Kidney tubule cell (primary cell): ENCODE results near the gene VDAC1.
A peak's percentile ranks its signal among the peaks of the same experiment; 100 is the strongest.
"Not testable (repeated sequence)": the region's sequence is repeated elsewhere in the genome, so short reads cannot be mapped to it uniquely, and the experiment has no call there.

Experiments used
- DNase-seq: peaks from one replicate; pipeline ENCODE4 v3.0.0-alpha.2; 2018; ENCODE audit warnings: low spot score

Gene VDAC1

GRCh38 chr5:133967698-133968203 is 37.0 kb downstream of the VDAC1 start:
- DNase-seq: peak; percentile 70

- peak; percentile 48 for DNase-seq
Observed at GRCh38 chr5:133967124-133967523, 37.7 kb downstream of the VDAC1 start.

GRCh38 chr5:133966090-133966489 is 38.7 kb downstream of the VDAC1 start:
- DNase-seq: no peak

- no peak for DNase-seq
Observed at GRCh38 chr5:133963493-133964128, 41.2 kb downstream of the VDAC1 start.

- DNase-seq: peak; percentile 57
Observed at GRCh38 chr5:133962801-133963476, 41.8 kb downstream of the VDAC1 start.

- no peak for DNase-seq
Observed at GRCh38 chr5:133962131-133962530, 42.6 kb downstream of the VDAC1 start.

GRCh38 chr5:133959643-133960042 is 45.1 kb downstream of the VDAC1 start:
- no peak for DNase-seq

- no peak for DNase-seq
Observed at GRCh38 chr5:133957591-133957990, 47.2 kb downstream of the VDAC1 start.

GRCh38 chr5:133957080-133957479 is 47.7 kb downstream of the VDAC1 start:
- DNase-seq: no peak

- not testable (repeated sequence) for DNase-seq
Observed at GRCh38 chr5:133956196-133956595, 48.6 kb downstream of the VDAC1 start.

- DNase-seq: peak; percentile 49
Observed at GRCh38 chr5:133953568-133954145, 51.1 kb downstream of the VDAC1 start.

- peak; percentile 81 for DNase-seq
Observed at GRCh38 chr5:133952729-133953567, 51.8 kb downstream of the VDAC1 start.

- DNase-seq: no peak
Observed at GRCh38 chr5:133950821-133951612, 53.8 kb downstream of the VDAC1 start.

GRCh38 chr5:133948721-133949120 is 56.1 kb downstream of the VDAC1 start:
- no peak for DNase-seq

GRCh38 chr5:133947431-133947841 is 57.3 kb downstream of the VDAC1 start:
- DNase-seq: peak; percentile 63

GRCh38 chr5:133945568-133945967 is 59.2 kb downstream of the VDAC1 start:
- DNase-seq: no peak

- peak; percentile 76 for DNase-seq
Observed at GRCh38 chr5:133944263-133945185, 60.3 kb downstream of the VDAC1 start.

GRCh38 chr5:133943475-133943817 is 61.3 kb downstream of the VDAC1 start:
- DNase-seq: no peak

- DNase-seq: no peak
Observed at GRCh38 chr5:133942614-133943474, 61.9 kb downstream of the VDAC1 start.
